DND-41 (cell line): Measurements from ENCODE around the gene IGSF23.

Experiments used
- CTCF ChIP-seq: IDR thresholded peaks from 2 replicates; pipeline ENCODE4 v1.5.1; 2012; ENCODE audit warnings: borderline replicate concordance, low read length, moderate library complexity, mild to moderate bottlenecking; ENCODE audit not compliant: poor library complexity, severe bottlenecking; ENCODE audit errors: extremely low read depth
- EZH2 ChIP-seq: IDR thresholded peaks from 3 replicates; pipeline ENCODE4 v1.6.1; 2012; ENCODE audit warnings: borderline replicate concordance, low read depth, mild to moderate bottlenecking, moderate library complexity, low read length, inconsistent platforms; ENCODE audit not compliant: severe bottlenecking

- TF ChIP-seq CTCF (no peak), EZH2 (no peak)
These were observed 20.1 kb upstream of the IGSF23 start for GRCh38 chr19:44593294-44593693.
